HG03097 (cell line): ENCODE measurements around the gene IRGQ.
"Not testable (repeated sequence)": the region's sequence is repeated elsewhere in the genome, so short reads cannot be mapped to it uniquely, and the experiment has no call there.

Experiments used
- ATAC-seq: cut with Tn5 transposase; IDR thresholded peaks from one replicate; pipeline ENCODE4 v1.9.1; 2021; ENCODE audit not compliant: unreplicated experiment, low FRiP score

Gene IRGQ

GRCh38 chr19:43599635-43600295, 3.8 kb upstream of the IRGQ start:
- ATAC-seq: no peak

DNA sequence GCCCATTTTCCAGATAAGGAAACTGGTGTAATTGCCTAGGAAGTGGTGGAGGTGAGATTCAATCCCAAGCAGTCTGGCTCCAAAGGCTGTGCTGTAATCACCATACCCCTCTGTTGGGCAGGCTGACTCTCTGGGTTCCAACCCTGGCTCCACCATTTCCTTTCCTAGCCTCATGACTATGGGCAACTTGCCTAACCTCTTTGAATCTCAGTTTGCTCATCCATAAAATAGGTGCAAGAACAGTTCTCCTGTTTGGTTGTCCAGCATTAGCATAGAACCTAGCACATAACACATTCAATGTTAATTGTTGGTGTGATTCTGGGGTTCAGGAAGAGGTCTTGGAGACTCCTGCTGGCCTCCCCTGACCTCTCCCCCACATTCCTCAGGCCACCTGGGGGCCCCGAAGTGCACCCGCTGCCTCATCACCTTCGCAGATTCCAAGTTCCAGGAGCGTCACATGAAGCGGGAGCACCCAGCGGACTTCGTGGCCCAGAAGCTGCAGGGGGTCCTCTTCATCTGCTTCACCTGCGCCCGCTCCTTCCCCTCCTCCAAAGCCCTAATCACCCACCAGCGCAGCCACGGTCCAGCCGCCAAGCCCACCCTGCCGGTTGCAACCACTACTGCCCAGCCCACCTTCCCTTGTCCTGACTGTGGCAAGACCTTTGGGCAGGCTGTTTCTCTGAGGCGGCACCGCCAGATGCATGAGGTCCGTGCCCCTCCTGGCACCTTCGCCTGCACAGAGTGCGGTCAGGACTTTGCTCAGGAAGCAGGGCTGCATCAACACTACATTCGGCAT, 2.7 kb upstream of the IRGQ start:
- no peak for ATAC-seq

DNA sequence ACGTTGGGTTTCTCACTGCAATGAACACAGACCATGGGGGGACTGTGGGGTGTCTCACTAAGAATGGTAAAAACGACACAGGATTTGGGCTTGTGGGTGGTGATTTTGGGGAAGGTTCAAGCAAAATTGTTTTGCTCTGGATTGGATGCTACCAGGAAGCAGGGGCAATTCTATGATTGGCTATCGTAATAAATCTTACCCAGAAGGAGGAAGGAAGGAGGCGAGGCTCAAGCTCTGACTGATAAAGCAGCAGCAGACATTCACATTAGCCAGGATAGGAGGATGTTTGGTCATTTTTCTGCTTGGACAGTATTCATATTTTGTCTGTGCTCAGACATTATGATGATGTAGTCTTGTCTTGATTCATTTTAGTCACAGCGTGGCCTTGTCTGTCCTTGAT, 1.9 kb upstream of the IRGQ start:
- no peak for ATAC-seq

DNA sequence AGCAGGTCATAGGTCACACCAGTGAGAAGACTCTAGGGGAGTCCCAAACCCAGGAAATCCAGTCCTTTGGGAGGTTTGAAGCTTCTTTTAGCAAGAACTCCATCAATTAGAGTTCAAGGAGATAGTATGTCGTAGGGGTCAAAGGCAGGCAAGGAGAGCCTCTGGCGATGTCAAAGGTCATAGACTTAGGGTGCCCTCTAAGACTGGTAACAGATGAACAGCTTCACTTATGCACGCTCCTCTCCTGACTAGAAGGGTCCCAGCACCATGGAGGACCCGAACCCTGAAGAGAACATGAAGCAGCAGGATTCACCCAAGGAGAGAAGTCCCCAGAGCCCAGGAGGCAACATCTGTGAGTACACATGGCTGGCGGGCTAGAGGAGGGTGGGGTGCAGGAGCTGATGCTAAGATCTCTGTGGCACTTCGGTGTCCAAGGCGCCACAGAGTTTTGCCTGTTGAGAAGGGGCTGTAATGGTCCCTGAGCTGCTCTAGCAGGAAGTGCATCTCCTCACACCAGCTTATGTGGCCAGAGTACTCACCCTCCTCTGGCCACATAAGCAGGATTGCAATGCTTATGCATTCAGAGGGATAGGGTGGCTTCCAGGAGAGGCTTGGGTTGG, 1.0 kb upstream of the IRGQ start:
- no peak for ATAC-seq

- ATAC-seq: peak; percentile 1
Measured at GRCh38 chr19:43595605-43595998, 332 bp downstream of the IRGQ start.

GRCh38 chr19:43594710-43595604, 977 bp downstream of the IRGQ start:
- ATAC-seq: no peak

DNA sequence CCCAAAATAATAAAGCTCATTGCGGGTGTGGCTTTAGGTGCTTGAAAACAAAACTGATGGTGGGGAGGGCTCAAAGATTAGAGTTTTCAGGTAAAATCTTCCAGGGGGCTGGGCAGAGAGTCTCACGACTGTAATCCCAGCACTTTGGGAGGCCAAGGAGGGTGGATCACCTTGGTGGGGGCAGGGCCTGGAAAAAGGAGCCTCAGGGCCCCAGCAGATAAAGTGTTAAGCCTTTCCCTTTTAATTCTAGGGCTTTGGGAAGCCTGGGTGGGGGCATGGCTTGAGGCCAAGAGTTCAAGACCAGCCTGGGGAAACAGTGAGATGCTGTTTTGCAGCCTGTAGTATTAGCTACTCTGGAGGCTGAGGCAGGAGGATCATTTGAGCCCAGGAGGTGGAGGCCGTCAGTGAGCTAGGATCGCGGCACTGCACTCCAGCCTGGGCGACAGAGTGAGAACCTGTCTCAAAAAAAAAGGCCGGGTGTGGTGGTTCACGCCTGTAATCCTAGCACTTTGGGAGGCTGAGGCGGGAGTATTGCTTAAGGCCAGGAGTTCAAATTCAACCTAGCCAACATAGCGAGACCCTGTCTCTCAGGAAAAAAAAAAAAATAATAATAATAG, 1.7 kb downstream of the IRGQ start:
- ATAC-seq: no peak

- no peak for ATAC-seq
Measured at GRCh38 chr19:43592800-43593350, 3.1 kb downstream of the IRGQ start.

GRCh38 chr19:43591904-43592772, 3.8 kb downstream of the IRGQ start:
- no peak for ATAC-seq

DNA sequence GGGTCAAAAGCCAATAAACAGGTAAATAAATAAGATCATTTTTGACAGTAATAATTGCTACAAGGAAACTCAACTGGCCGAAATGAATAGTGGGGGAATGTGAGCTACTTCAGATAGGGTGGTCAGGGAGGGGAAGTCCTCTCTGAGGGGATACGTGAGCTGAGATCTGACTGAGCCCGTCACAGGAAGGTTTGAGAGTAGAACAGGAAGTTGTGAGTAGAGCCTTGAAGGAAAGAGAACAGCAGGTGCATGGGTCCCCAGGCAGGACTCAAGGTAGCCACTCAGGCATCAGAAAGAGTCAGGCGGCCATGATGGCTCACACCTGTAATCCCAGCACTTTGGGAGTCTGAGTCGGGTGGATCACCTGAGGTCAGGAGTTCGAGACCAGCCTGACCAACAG, 6.3 kb downstream of the IRGQ start:
- ATAC-seq: no peak

GRCh38 chr19:43589277-43589676, 6.7 kb downstream of the IRGQ start:
- ATAC-seq: no peak

GRCh38 chr19:43587029-43587428, 8.9 kb downstream of the IRGQ start:
- ATAC-seq: not testable (repeated sequence)

DNA sequence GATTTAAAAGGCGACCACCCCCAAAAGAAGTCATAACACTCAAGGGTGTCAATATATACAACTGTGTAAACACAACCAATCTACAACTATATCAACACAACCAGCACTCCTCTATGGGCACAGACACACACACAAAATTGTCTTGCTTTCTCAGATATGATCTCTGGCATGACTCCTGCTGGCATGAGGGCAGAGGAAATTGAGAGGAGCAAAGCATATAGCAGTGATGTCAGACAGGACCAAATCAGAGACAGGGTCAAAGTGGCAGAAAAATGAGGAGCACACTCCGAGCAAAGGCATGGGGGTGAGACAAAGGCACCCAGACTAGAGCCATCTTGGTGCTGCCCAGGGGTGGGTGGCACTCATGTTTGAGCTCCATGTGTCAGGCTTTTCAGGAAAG, 9.6 kb downstream of the IRGQ start:
- ATAC-seq: no peak

DNA sequence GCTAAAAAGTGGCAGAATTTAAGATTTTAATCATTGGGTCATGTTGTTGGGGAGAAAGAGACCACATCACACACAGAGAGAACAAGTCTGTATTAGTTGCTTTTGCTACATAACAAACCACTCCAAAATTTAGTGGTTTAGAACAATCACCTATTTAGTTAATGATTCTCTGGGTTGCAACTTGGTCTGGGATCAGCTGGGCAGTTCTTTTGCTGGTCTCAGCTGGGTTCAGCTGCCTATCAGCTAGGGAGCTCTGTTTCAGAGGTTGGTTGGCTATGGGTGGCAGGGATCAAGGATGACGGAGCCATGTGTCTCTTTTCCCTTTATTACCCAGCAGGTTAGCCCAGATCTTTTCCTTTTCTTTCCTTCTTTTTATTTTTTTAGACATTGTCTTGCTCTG, 11.4 kb downstream of the IRGQ start:
- ATAC-seq: peak; percentile 41

- ATAC-seq: no peak
Measured at GRCh38 chr19:43582495-43582894, 13.4 kb downstream of the IRGQ start.

- ATAC-seq: no peak
Measured at GRCh38 chr19:43581467-43581866, 14.5 kb downstream of the IRGQ start.

DNA sequence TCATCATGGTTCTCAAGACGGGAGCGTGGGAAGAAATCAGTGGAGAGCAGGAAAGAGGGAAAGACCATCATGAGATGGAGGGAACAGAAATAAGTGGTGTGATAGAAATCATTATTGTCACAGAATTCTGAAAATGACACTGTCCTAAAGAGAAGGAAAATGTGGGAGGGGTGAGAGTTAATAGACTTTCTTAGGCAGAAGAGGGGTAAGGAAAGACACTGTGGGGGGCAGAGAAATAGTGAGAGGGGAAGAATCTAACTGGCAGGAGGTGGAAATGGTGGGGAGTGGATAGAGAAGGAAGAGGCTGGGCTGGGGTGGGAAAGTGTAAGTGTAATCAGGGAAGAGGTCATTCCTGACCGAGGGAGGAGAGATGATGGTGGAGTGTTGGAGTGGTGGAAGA, 17.1 kb downstream of the IRGQ start:
- no peak for ATAC-seq

GRCh38 chr19:43575955-43576878, 19.7 kb downstream of the IRGQ start:
- ATAC-seq: no peak
